Measurements from ENCODE around the gene AP3B1.
"Not testable (repeated sequence)": the region's sequence is repeated elsewhere in the genome, so short reads cannot be mapped to it uniquely, and the experiment has no call there.

Gene AP3B1

DNA sequence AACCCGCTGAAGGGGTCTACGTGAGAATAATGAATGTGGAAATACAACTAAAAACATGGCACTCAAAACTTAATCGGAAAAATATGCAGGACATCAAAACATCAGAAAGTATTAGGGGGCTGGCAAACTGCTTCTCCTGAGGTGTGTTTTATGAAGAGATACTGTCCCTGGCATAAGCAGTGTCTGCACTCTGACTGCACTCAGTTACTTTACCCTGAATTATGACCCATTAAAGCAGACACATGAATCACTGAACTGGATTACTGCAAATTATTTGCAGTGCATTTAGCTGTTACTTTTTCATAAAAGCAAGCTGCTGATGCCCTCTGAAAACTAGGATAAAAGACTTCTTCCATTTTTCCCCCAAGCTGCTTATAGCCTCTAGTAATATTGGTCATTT, 164.9 kb downstream of the AP3B1 start:
- peak; percentile 81 for DNase-seq

DNA sequence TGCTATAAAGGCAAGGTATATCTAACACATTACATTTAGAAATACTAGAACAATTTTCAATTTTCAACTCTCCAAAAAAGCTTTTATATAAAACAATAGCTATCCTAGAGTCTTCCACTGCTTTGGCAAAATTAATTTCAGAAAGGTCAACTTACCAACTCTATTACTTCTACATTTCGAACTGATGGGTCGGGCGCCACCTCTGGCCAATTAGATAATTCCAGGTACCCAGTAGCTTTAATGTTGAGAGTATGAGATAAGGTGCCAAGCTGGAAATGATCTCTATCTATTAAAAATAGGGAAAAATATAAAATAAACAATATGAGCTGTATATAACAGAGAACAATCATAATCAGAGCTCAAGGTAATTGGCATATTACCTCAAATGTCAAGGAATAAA, 166.6 kb downstream of the AP3B1 start:
- DNase-seq = no peak

DNA sequence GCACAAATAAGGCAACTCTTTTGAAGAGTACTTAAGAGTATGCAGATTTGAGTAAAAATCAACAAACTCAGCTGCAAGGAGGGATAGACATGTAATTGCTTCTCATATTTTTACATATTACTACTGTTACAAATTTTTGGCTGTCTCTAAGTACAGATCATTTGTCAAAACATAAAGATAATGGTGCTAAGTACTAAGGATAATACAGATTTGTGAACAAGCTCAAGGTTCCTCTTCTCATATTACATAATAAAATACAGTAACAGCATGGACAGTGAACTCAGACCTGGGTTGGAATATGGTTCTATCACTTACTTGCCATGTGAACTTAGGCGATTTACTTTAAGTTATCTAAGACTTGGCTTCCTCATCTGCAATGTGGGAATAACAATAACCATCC, 168.0 kb downstream of the AP3B1 start:
- no peak for DNase-seq

DNA sequence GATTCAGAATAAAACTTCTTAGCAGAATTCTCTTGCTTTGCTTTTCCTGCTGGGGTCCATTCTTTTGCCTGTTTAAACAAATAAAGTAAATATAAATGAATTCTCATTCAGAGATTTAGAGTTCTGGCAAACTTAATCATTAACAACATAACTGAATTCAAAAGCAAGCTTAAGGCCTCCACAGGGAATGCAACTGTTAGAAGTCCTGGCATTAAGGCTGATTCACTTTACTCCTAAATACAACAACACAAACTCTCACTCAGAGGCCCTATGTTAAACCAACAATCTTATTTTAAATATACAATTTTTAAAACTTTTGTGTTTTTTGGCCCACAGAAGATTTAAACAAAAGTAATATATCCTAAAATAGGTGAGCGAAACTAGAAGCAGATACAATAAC, 178.3 kb downstream of the AP3B1 start:
- no peak for DNase-seq

DNA sequence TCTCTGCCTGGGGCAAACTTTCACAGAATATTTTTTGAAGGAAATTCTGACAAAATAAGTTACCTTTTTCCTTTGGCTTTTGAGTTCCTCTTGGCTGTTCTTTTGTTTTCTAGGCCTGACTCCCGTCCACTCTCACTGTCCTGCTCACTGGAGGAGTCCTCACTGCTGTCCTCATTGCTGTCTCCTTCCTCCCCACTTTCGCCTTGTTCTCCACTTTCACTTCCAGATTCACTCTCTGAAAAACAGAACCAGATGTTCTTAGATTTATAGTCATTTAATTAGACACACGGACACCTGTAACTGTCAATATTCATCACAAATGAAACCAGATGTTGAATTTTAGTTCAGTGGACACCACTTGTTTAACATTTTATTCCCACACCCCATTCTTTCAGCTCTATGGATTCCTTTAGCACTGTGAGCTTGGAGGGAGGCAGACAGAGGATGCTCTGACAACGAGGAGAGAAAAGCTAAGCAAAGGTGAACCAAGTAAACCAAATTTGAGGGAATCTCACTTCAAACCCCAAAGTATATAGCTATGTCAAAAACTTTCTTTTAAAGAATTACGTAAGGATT, 180.7 kb downstream of the AP3B1 start:
- no peak for DNase-seq

DNA sequence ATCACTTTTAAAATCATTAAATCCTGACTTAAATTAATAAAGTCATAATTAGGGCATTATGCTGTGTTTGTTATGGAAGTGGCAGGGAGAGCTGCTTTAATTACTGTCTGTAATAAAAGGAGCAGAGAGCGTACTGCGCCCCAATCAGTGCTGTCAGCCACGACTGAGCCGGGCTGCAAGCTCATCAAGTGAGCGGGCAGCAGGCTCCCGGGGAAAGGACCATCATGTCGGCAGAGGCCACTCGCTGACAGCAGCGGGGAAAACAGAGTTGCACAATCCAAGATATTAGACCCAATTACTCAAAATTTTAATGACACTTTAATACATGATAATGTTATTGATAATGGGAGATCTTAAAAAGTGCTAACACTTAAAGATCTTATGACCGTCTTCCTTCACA, 181.6 kb downstream of the AP3B1 start:
- DNase-seq = no peak

DNA sequence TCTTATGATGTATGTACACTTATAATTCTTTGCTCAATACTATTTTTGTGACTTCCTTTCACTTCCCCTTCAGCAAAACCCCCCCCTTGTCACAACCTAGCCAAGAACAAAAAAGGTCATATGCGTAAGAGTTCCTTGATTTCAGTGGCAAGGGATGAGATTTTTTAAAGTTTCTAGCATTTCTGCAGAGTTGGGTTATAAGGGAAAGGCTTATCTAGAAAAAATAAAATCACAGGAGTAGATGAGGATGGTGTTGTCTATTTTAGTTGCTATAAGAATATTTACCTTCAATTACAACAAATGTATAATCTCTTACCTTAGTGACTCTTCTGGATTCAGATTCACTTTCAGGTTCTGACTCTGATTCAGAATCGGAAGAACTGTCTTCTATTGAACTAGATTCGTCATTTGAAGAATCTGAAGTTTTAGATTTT, 184.6 kb downstream of the AP3B1 start:
- DNase-seq = no peak

DNA sequence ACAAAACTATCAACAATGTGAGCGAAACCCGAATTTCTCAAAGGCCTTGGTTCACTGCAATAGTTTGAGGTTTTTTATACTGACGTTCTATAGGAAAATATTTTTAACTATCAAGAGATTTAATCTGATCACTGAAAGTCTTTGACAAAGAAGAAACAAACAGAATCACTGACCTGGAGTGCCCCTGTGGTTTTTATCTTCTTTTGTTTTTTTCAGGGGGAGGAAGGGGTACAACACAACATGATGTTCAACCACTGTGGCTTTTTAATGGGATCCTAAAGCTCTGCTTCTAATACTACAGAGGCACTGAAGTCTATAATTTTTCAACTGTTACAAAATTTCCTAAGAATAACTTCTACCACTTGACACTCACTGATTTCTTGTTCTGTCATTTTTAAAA, 185.9 kb downstream of the AP3B1 start:
- DNase-seq = no peak

DNA sequence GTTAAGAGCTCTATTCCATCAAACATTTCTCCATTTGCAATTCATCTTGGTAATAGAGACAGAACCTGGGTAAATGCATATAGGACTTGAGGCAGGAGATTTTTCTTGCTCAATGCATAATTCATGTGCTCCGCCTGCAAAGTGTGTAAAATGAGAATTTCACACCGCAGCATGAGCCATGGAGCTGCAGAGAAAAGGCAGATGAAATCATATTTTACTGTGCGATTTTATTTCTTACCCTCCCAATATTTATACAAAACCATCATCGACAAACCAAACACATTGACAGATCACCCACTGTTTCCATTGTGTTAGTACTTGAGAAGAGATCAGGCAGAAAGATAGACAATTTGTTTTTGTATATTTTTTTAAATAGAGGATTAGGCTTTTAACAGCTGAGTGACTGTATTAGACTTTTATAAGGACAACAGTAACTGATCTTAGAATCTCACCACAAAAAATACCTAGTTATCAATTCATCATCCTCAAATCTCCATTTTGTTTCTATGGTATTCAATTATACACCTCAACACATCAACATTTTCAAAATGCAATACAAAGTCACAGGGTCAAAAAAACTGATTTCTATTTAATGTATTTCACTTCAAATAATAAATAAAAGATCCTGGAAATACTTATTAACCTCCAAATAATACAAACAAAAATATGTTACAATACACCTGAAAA, 191.1 kb downstream of the AP3B1 start:
- no peak for DNase-seq

DNA sequence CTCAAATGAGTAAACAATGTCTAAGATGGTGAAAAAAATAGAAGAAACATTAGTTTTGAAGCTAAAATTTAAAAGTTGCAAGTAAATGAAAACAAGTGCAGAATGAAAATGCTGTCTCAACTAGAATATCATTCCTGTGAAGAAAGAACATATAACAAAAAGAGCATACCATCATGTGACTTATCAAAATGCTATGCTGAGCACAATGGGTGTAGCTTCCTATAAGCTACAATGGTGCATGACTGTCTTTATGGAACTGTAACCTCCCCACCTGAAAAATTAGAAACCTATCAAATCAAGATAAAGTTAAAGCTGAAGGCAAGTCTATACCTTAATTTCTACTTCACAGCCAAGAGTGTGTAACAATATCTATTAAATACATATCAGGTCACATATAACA, 192.0 kb downstream of the AP3B1 start:
- DNase-seq = no peak

DNA sequence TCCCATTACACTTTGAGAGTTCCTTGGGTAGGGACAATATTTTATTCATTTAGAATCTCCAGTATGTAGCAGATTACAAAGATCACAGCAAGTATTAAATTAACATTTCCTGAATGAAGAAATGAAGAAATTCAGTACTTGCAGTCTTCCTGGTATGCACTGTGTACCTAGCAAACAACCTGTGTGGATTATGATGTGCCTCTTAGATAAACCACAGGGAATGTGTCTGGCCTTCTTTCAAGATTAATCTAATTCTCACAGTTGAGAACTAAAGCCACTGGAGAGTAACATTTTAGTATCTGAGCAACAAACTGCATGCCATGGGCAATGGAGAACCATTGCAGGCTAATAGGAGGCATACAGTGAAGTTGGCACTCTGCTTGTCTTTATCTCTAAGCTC, 199.4 kb downstream of the AP3B1 start:
- no peak for DNase-seq

DNA sequence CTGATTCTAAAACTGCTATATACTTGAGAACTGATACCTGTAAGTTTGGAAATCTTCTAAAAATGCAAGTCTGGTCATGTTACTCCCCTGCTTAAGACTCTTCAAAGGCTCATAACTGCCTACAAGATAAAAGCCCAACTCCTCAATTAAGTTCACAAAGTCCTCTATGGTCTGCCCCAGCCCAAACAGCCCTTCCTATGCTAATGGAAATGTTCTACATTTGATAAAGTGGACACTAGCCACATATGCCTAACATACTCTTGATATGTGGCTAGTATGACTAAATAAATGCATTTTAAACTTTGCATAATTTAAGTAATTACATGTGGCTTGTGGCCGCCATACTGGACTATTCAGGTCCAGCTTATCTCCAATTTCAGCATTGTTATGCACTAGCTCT, 204.5 kb downstream of the AP3B1 start:
- no peak for DNase-seq

DNA sequence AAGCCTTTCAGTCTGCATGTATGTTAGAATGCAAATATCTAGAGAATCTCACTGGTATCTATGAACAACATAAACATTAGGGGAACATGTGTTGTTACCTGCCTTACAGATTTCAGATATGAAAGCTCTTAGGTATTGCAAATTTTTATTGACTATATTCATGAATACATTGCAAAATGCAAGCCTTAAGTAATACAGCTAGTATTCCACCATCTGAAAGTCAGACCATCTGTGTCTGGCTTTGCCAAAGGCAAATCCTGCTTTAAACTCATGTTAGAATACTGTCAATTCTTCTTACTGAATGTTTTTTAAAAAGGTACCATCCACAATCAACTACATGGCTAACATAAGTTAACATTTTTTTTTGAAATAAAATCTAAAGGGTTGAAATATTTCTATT, 215.6 kb downstream of the AP3B1 start:
- DNase-seq = no peak

DNA sequence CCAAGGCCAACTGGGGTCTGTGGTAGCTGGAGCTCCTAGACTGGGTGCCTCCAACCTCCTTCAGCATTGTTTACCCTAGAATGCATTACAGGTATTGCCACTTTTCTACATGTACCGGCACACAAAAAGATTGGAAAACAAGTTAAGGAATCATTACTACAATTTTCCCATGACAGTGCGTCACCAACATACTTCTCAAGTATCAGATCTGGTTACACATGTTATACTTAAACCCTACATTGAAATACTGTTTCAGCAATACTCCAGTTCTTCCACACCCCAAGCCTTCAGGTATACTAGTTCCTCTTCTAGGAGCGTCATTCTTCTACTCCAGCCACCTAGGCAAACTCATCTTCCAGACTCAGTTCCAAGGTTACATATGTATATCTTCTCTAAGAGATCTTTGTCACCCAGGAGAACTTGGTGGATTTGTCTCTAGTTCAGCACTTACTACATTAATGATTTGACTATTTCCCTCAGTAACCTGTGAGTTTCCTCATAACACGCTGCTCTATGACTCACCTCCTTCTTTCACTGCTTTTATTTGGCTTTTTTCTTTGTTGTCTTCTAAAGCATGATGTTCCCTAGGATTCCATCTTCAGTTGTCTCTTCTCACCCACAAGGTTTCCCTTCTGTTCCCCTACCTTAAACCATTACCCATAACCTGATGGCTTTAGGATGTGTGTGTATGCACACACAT, 217.0 kb downstream of the AP3B1 start:
- no peak for DNase-seq

DNA sequence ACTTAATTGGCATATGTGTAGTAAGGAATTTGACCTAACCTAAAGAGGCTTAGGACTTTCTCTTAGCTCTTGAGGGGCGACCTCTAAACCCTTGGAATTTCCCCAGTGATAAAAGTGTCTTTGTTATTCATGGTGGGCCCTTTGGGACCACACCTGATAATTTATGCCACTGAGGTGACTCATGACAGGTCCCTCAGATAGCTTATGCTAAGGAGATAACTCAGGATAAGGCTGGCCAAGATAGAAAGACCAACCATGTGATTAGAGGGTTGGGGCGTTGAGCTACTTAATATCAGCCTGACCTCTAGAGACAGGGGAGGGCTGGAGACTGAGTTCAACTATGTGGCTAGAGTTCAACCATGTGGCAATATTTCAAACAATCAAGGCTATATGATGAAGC, 218.1 kb downstream of the AP3B1 start:
- no peak for DNase-seq

DNA sequence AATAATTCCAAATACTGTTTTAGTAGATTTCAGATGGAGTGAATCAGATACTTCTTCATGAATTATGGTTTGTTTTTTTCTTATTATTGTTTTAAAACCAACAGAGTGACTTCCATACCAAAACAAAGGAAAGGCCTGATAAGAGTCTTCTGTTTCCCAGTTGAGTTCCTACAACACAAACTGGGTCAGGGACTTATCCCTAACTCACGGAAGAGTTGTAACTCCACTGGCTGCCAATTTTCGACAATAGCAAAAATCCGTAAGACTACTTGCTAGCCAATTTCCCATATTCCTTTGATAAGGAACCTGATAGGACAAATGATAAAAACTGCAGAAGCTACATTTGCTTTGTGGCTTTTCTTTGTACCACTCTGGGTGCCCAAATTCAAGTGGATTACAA, 219.2 kb downstream of the AP3B1 start:
- DNase-seq = no peak

DNA sequence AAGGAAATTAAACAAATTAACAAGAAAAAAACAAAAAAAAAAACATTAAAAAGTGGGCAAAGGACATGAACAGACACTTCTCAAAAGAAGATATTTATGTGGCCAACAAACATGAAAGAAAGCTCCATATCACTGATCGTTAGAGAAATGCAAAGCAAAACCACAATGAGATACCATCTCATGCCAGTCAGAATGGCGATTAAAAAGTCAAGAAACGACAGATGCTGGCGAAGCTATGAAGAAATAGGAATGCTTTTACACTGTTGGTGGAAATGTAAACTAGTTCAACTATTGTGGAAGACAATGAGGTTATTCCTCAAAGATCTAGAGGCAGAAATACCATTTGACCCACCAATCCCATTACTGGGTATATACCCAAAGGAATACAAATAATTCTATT, 223.8 kb downstream of the AP3B1 start:
- DNase-seq = not testable (repeated sequence)

DNA sequence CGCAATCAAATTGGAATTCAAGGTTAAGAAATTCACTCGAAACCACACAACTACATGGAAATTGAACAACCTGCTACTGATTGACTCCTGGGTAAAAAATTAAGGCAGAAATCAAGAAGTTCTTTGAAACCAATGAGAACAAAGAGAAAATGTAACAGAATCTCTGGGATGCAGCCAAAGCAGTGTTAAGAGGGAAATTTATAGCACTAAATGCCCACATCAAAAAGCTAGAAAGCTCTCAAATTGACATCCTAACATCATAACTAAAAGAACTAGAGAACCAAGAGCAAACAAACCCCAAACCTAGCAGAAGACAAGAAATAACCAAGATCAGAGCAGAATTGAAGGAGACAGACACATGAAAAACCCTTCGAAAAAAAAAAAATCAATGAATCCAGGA, 226.9 kb downstream of the AP3B1 start:
- not testable (repeated sequence) for DNase-seq

DNA sequence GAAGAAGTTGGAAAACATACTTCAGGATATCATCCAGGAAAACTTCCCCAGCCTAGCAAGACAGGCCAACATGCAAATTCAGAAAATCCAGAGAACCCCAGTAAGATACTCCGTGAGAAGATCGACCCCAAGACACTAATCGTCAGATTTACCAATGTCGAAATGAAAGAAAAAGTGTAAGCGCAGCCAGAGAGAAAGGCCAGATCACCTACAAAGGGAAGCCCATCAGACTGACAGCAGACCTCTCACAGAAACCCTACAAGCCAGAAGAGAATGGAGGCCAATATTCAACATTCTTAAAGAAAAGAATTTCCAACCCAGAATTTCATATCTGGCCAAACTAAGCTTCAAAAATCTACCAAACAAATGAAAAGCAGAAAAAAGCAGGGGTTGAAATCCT, 227.8 kb downstream of the AP3B1 start:
- DNase-seq = not testable (repeated sequence)

DNA sequence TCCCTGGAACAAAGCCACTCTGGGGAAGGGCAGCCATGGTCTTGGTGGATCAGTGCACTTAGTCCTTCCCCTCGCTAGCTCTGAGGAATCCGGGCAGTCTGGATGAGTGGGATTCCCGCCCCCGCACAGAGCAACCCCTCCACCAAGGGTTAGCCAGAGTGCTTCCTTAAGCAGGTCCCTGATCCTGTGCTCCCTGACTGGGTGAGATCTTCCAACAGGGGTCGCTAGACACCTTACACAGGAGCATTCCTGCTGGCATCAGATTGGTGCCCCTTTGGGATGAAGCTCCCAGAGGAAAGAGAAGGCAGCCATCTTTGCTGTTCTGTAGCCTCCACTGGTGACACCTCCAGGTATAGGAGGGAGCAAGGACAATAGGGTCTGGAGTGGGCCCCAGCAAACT, 228.8 kb downstream of the AP3B1 start:
- DNase-seq = no peak

DNA sequence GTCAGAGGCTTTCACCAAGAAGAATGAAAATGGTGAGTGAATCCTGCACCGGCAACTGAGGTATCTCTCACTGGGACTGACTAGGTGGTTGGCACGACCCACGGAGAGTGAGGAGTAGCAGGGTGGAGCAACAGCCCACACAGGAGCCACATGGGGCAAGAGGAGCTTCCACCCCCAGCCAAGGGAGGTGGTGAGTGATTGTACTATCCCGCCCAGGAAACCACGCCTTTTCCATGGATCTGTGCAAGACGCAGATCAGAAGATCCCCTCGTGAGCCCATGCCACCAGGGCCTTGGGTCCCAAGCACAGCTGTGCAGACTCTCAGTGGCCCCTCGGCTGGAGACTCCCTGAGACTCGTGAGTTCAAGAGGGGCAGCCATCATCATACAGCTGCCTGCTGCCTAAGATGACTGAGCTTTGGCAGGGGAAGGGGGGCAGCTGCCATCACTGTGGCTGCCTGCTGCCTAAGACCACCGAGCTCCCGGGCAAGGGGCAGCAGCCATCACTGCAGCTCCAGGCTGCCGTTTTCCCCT, 229.5 kb downstream of the AP3B1 start:
- DNase-seq = no peak

DNA sequence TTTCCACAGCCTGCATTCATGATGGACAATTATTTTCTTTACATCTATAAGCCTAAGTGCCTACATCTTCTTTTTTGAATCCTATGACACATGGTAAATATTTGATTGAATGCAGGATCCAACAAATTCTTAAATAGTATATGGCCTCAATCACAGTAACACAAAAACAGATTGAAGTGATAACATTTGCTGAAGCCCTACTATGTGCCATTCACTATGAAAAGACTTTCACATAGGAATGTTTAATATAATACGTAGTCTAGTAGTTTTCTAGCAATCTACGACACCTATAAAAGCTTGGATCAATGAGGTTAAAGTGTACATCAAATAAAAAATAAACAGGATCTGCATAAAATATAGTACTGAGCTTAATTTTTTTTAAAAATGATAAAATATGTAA, 231.0 kb downstream of the AP3B1 start:
- no peak for DNase-seq

DNA sequence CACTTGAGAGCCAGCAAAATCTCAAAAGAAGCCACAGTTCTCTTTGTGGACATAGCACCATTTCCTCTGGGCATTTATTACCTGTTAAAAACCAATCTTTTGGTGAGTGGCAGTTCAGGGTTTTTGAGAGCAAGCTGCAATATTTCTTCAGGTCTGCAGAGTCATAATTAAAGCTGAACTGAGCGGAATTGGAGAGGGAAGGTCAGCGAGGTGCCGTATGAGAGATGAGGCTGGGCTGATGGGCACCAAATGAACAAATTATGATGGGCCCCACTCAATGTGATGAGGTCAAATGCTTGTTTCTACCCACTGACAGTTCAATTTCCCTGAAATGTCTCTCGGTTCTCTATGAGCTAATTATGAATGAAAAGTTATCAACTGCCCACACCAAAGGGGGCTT, 231.9 kb downstream of the AP3B1 start:
- DNase-seq = no peak

DNA sequence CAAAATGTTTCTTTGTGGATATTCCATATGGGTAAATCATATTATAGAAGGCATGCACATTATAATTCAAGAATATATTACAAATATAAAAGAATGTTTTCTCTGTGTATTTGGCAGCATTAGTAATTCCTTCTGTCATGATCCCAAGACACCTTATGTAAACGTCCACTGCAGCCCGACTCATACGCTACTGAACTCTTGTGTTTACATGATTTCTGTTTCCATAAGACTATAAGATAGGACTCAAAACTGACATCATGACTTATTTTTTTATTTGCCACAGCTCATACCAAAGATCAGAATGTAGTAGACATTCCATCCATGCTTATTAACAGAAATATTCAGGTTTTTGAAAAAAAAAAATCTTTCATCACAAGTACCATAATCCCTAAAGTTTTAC, 234.1 kb downstream of the AP3B1 start:
- DNase-seq = no peak
